GM12892 (cell line): ENCODE measurements around the gene ANKH.

Experiments
- POLR2A ChIP-seq: IDR thresholded peaks from 2 replicates; pipeline ENCODE4 v1.6.1; 2011; ENCODE audit warnings: low read depth, low read length, control low read depth
- POLR2AphosphoS5 ChIP-seq: IDR thresholded peaks from 2 replicates; pipeline ENCODE4 v1.6.1; 2011; ENCODE audit warnings: low read depth, low read length, control low read depth
- TAF1 ChIP-seq: IDR thresholded peaks from 2 replicates; pipeline ENCODE4 v1.6.1; 2011; ENCODE audit warnings: low read depth, mild to moderate bottlenecking, control low read depth, low read length, borderline replicate concordance

DNA sequence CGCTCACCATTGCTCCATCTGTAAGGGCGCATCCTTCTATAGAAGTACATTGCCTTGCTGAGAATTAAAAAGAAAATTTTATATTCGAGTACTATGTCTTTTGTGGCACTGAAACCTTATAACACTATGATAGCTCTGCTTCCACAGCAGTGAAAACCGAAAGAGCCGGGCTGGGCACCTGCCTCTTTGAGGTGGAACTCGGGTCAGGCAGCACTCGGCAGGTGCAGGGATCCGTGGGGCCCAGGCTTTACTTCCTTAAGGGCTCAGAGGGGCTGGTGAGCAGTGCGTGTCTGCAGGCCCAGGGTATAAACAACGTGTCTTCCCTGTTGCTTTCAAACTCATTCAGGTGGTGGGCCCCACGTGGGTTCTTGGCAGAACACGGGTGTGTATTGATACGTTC is 137.2 kb downstream of the ANKH start:
- TF ChIP-seq POLR2A, result no peak
- TF ChIP-seq POLR2AphosphoS5, result no peak
- TF ChIP-seq TAF1, result no peak
